Measurements from ENCODE around the gene FKBP15.

- TF ChIP-seq POLR2A (IDR thresholded peaks at IDR 0.05) (no peak), POLR2AphosphoS5 (IDR thresholded peaks at IDR 0.05) (no peak)
- TF ChIP-seq, protein P1, sequence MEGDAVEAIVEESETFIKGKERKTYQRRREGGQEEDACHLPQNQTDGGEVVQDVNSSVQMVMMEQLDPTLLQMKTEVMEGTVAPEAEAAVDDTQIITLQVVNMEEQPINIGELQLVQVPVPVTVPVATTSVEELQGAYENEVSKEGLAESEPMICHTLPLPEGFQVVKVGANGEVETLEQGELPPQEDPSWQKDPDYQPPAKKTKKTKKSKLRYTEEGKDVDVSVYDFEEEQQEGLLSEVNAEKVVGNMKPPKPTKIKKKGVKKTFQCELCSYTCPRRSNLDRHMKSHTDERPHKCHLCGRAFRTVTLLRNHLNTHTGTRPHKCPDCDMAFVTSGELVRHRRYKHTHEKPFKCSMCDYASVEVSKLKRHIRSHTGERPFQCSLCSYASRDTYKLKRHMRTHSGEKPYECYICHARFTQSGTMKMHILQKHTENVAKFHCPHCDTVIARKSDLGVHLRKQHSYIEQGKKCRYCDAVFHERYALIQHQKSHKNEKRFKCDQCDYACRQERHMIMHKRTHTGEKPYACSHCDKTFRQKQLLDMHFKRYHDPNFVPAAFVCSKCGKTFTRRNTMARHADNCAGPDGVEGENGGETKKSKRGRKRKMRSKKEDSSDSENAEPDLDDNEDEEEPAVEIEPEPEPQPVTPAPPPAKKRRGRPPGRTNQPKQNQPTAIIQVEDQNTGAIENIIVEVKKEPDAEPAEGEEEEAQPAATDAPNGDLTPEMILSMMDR (IDR thresholded peaks at IDR 0.05) = no peak
Measured at GRCh38 chr9:113227436-113227835, 6.4 kb upstream of the FKBP15 start.
